GM12801 (cell line): ENCODE measurements around the gene BCAS3.

Experiments
- TF ChIP-seq, protein P1 (sequence below): IDR thresholded peaks from one replicate; pipeline ENCODE4 v1.5.1; 2011; ENCODE audit warnings: control low read depth; ENCODE audit not compliant: insufficient read length; ENCODE audit errors: extremely low read depth

BCAS3 gene

DNA sequence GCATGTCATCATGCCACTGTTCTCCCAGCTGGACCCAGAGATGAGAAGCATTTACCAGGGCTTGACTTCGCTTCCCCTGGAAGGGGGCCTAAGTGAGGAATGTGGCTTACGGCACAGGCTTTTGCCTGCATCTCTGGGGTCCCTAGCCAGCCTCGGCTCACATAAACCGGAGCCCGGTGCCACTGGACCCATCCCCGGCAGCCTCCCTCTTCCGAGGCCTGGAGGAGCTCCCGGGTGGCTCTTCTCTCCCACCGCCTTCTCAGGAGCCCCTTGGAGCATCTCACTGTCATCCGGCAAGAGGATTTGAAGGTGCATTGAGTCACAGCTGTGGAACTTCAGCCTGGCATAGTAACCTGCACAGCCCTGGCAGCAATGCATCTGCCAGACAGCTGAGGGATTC is 692.1 kb downstream of the BCAS3 start:
- TF ChIP-seq, protein P1, sequence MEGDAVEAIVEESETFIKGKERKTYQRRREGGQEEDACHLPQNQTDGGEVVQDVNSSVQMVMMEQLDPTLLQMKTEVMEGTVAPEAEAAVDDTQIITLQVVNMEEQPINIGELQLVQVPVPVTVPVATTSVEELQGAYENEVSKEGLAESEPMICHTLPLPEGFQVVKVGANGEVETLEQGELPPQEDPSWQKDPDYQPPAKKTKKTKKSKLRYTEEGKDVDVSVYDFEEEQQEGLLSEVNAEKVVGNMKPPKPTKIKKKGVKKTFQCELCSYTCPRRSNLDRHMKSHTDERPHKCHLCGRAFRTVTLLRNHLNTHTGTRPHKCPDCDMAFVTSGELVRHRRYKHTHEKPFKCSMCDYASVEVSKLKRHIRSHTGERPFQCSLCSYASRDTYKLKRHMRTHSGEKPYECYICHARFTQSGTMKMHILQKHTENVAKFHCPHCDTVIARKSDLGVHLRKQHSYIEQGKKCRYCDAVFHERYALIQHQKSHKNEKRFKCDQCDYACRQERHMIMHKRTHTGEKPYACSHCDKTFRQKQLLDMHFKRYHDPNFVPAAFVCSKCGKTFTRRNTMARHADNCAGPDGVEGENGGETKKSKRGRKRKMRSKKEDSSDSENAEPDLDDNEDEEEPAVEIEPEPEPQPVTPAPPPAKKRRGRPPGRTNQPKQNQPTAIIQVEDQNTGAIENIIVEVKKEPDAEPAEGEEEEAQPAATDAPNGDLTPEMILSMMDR, result no peak

DNA sequence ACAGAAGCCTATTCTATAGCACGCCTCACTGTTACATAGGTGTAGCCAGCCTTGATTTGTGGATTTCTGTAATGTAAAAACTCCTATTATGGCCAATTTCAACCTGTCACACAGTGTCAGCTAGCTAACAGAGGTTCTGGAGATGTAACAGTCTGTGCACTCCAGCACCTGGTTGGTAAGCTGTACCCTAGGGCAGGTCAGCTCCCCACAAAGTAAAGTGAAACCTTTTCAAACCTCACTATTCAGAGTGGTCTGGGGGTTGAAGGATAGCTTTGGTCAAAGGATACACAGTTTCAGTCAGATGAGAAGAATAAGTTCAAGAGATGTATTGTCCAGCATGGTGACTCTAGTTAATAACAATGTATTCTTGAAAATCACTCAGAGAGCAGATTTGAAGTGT is 693.5 kb downstream of the BCAS3 start:
- TF ChIP-seq, protein P1, result no peak

DNA sequence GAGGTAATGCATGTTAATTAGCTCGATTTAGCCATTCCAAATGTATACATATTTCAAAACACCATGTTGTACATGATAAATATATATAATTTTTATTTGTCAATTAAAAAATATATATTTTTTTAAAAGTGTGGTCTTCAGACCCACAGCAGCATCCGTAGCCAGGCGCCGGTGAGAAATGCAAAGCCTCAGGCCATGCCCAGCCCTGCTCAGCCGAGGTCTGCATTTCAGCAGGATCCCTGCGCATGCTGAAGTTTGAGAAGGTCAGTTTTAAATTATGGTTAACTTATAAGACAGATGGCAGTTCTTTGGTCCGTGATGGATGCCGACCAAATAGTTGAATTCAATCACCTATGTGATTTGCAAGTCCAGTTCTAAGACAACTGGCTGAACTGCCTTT is 694.0 kb downstream of the BCAS3 start:
- TF ChIP-seq, protein P1, result no peak

DNA sequence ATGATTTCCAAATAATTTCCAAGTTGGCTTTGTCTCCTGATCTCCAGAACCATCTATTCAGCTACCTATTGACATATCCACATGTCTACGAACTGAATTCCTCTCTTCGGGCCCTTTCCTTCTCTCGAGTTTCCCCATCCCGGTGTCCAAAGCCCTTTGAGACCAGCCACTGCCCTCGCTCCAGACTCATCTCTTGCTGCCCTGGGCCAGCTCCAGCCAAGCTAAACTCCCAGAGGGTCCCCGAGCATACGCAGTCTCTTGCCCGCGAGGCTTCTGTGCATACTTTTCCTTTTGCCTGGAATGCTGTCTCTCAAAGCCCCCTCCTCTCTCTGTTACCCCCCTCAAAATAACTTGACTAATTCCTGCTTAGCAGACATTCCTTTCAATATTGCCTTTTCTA is 694.8 kb downstream of the BCAS3 start:
- TF ChIP-seq, protein P1, result no peak

DNA sequence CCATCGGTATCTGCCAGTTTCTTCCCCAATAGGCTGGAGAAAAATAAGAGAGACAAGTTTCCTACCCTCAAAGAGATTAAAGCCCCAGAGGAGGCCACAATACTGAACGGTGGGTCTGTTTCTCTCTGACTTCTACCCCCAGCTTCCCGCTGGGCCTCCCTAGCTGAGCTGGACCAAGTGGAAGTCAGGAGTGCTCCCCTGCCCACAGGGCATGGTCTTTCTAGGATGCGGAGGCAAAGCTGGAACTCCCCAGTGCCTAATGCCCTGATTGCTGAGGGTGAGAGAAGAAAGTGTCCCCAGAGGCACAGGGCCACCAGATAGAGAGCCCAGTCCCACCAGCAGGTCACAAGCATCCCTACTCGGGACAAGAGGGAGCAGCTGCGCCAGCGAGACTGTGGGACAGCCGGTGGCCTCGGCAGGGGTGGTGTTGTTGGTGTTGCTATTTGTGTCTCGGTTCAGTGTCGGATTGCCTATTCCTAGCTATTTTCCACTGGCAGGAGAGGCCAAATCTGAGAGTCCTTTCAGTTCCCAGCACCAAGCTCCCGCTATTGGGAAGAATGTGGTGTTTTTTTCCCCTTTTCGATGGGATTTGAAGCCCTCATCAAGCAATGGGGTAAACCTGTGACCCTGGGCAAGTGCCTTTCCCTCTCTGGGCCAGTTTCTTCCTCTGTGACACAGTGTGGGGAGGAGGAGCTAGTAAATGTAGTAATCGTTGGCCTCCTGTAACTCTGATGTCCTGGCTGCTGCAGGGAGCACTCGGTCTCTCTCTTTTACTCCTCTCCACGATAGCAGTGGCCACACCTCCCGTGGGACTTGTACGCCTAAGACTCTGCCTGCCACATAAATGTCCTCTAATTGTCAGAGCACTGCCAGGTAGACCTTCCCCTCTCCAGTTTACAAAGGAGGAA is 699.5 kb downstream of the BCAS3 start:
- TF ChIP-seq, protein P1, result no peak

DNA sequence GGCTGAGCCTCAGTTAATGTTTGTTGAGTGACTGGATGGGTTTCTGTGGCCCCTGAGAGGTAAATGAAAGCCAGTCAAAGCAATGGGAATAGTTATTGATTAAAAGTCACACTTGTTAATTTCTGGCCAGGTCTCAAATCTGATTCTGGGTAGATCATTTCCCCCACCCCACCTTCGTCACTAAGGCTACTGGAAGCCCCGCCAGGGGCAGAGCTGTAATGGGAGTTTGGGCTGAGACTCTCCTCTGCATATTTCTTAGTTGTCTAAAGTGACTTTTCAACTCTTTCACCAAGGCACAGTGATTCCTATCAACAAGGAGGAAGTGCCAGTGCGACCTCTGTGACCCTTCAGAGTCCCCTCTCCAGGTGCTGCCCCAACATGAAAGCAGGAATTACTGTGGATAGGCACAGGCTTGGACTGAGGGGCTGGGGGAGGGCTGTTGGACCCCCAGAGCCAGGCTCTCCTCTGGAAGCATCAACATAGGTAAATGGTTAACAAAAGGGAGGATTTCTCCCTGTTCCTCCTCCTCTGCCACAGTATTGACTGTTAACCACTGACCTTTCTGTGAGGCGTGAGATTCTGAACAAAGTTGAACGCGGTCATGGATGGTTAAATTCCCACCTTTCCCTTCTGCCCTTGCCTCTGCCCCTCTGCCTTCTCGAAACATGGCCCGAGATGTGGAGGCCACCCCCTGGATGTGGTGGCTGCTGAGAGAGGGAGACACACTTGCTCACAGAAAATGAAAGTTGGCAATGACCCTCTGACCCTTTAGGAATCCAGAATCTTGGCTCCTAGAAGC is 701.2 kb downstream of the BCAS3 start:
- TF ChIP-seq, protein P1, result no peak

DNA sequence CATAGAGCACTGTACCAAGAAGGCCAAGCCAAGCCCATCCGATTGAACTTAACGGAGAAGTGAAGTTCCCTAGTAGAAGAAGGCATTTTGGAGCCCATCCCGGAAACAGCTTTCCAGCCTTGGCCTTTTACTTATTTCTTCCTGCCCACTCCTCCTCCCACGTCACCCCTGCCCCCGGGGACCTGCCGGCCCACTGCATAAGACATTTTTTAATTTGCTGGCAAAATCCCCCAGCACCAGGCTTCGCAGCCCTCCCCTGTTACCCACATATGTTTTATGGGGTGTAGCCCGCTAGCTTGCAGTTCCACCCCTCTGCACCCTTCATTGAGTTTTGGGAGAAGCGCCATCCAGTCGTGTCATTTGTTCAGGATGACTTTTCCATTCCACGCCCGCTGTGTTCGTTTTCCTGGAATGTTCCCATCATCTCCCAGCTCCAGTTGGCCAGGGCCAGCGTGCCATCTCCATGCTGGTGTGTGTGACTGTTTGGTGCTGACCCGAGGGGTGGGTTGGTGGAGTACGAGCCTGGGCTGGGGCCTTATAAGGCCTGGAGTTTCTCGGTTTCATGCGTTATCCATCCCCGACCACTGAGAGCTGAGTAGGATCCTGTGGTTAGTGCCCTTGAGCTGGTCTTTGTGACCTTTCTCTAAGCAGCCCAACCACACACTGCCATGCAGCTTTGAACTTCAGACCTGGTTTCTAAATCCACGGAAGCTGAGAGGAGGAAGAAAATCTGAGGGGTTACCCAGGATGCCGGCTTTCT is 702.0 kb downstream of the BCAS3 start:
- TF ChIP-seq, protein P1, result no peak
